Breast epithelium (tissue), 4 donors: ENCODE data around the gene KCNK4. TPM values are rescaled to one million over a fixed set of nuclear protein-coding genes. Genes with fewer than 3 reads are reported as not detected.
A peak's percentile ranks its signal among the peaks of the same experiment; 100 is the strongest.

Experiments used
- DNase-seq, 2 donors: peaks; one replicate each; pipeline ENCODE4 v3.0.0-alpha.2; 2019; ENCODE audit warnings: low spot score in 2 of 2
- H3K27ac ChIP-seq, 2 donors: fragments of 200-600 bp; sonication (generic) in 1 of 2; one replicate each; pipeline ENCODE4 v1.5.1; 2016 to 2019; ENCODE audit warnings: mild to moderate bottlenecking in 1 of 2
- H3K27me3 ChIP-seq, 2 donors: fragments of 200-600 bp; sonication (generic) in 1 of 2; one replicate each; pipeline versions ENCODE4 v1.5.1 to v1.6.0; 2017 to 2019; ENCODE audit warnings: control low read depth in 1 of 2, mild to moderate bottlenecking in 1 of 2
- H3K36me3 ChIP-seq: fragments of 200-600 bp; one replicate; pipeline ENCODE4 v1.5.1; 2019
- H3K4me1 ChIP-seq, 2 donors: fragments of 200-600 bp; sonication (generic); one replicate each; pipeline ENCODE4 v1.5.1; 2016 to 2019; ENCODE audit warnings: control low read depth in 1 of 2
- H3K4me3 ChIP-seq, 3 donors: fragments of 200-600 bp; sonication (generic); 1 replicate in 2 of 3; 2 replicates in 1 of 3; pipeline ENCODE4 v1.5.1; 2016 to 2019; ENCODE audit warnings: mild to moderate bottlenecking in 3 of 3, moderate library complexity in 2 of 3
- H3K9me3 ChIP-seq, 2 donors: fragments of 200-600 bp; sonication (generic) in 1 of 2; one replicate each; pipeline ENCODE4 v1.5.1; 2016 to 2019; ENCODE audit warnings: control low read depth in 1 of 2
- POLR2A ChIP-seq: fragments of 450-650 bp; IDR thresholded peaks from one replicate; pipeline ENCODE4 v1.6.1; 2016; ENCODE audit warnings: antibody characterized with exemption, mild to moderate bottlenecking, moderate library complexity
- POLR2AphosphoS5 ChIP-seq, 3 donors: sonication (generic); formaldehyde crosslinking; IDR thresholded peaks; one replicate each; pipeline ENCODE4 v1.6.1; 2017; ENCODE audit warnings: antibody characterized with exemption in 3 of 3
- intact Hi-C: fragments of 100-400 bp; cut with DNase I; formaldehyde crosslinking; loops from one replicate; pipeline ENCODE4 v1.15.1; 2023; ENCODE audit warnings: low total_unique reads
- total RNA-seq, 3 donors: library from RNA; depleted of rRNA; stranded (reverse); fragments of >200 nt; gene quantifications; one replicate each; pipeline ENCODE4 v1.1.0, GENCODE V29; 2016
- TF ChIP-seq, protein P1 (sequence below), 3 donors: fragments of 450-650 bp; IDR thresholded peaks; one replicate each; pipeline ENCODE4 v1.5.1; 2016 to 2017; ENCODE audit warnings: antibody characterized with exemption in 3 of 3, mild to moderate bottlenecking in 3 of 3, moderate library complexity in 3 of 3

Gene KCNK4
- total RNA-seq, 3 donors from 2014 or later = 2.3 TPM; not detected in 2

DNA sequence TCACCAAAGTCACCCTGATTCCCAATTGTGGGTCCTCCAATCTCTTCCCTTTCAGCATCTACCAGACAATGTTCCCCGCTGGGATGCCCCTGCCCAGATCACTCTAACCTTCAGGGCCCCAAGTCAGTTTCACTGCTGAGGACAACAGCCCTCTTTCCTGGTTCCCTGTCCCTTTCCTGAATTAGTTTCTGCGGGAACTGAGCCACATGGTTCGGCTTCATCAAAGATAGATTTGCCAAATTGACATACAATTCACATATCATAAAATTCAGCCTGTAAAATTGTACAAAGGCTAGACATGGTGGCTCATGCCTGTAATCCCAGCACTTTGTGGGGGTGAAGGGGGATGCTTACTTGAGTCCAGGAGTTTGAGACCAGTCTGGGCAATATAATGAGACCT, 36.9 kb downstream of the KCNK4 start:
- no peak for DNase-seq
- Histone ChIP-seq H3K36me3 (no peaks in the 10 kb centered on the region), H3K4me1 (no peaks in the 10 kb centered on the region), H3K9me3 (no peaks in the 10 kb centered on the region), H3K4me3 (no peak overlapping the region), H3K27ac (no peak overlapping the region), H3K27me3 (no peaks in the 10 kb centered on the region)
- no peak for TF ChIP-seq POLR2AphosphoS5 (IDR thresholded peaks at IDR 0.05)
- TF ChIP-seq, protein P1, sequence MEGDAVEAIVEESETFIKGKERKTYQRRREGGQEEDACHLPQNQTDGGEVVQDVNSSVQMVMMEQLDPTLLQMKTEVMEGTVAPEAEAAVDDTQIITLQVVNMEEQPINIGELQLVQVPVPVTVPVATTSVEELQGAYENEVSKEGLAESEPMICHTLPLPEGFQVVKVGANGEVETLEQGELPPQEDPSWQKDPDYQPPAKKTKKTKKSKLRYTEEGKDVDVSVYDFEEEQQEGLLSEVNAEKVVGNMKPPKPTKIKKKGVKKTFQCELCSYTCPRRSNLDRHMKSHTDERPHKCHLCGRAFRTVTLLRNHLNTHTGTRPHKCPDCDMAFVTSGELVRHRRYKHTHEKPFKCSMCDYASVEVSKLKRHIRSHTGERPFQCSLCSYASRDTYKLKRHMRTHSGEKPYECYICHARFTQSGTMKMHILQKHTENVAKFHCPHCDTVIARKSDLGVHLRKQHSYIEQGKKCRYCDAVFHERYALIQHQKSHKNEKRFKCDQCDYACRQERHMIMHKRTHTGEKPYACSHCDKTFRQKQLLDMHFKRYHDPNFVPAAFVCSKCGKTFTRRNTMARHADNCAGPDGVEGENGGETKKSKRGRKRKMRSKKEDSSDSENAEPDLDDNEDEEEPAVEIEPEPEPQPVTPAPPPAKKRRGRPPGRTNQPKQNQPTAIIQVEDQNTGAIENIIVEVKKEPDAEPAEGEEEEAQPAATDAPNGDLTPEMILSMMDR (IDR thresholded peaks at IDR 0.05) = no peak
- no peak for TF ChIP-seq POLR2A
- intact Hi-C loops = no loop called here

DNA sequence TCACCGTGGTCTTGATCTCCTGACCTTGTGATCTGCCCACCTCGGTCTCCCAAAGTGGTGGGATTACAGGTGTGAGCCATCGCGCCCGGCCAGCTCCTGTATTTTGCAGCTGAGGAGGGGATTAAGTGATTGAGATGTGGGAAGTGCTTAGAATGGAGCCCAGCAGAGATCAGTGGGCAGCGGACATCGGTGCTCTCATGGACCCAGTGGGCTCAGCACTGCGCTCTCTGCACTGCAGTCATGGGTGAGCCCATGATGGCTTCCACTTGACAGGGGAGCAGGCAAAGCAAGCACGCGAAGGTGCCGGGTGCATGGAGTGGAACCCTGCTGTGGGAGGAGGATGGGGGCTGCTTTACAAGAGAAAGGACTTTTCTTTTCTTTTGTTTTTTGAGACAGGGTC, 39.8 kb downstream of the KCNK4 start:
- intact Hi-C loops = no loop called here
- TF ChIP-seq, protein P1 (IDR thresholded peaks at IDR 0.05) = no peak
- TF ChIP-seq POLR2A = no peak
- no peak for TF ChIP-seq POLR2AphosphoS5 (IDR thresholded peaks at IDR 0.05)
- Histone ChIP-seq H3K27me3 (no peaks in the 10 kb centered on the region), H3K4me1 (no peaks in the 10 kb centered on the region), H3K4me3 (no peak overlapping the region), H3K9me3 (no peaks in the 10 kb centered on the region), H3K36me3 (no peaks in the 10 kb centered on the region), H3K27ac (no peak overlapping the region)
- DNase-seq = no peak

DNA sequence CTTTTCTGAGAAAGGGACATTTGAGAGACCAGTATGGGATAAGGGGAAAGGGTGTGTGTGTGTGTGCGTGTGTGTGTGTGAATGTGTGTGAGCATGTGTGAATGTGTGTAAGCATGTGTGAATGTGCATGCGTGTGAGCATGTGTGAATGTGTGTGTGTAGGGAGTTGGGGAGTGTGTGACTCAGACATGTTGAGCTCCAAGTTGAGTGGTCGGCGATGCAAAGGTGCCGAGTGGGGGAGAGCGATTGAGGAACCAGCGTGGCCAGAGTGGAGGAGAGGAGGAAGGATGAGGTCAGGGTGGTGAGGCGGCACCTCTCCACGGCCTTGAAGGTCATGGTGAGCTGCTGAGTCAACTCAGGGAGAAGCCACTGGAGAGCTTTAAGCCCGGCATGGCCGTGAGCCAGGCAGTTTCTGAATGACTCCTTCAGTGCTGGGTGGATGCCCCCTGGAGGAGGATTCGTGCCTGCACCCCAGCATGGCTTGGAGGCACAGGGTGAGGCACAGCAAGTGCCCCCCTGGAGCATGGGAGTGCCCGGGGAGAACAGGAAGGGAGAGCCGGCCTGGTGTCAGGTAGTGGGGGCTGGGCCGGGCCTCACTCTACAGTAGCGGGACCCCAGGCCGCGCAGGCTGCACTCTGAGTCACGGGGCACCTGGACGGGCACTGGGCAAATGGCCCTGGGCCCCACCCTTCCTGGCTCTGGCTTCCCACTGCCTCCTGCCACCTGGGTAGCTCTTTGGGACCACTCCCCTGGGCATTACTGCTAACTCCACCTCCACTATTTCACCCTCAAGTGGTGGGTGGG, 40.7 kb downstream of the KCNK4 start:
- no peaks in the 10 kb centered on the region for H3K27me3 ChIP-seq
- DNase-seq = no peak
- TF ChIP-seq POLR2AphosphoS5 (IDR thresholded peaks at IDR 0.05) (no peak), POLR2A (no peak)
- TF ChIP-seq, protein P1 (IDR thresholded peaks at IDR 0.05) = no peak
- intact Hi-C loops = no loop called here
- no peaks in the 10 kb centered on the region for H3K4me1 ChIP-seq
- H3K4me3 ChIP-seq = no peak overlapping the region
- peak overlapping the region in 1 of 2 donors; percentile 0 for H3K27ac ChIP-seq
- H3K36me3 ChIP-seq = no peaks in the 10 kb centered on the region
- H3K9me3 ChIP-seq = no peaks in the 10 kb centered on the region

DNA sequence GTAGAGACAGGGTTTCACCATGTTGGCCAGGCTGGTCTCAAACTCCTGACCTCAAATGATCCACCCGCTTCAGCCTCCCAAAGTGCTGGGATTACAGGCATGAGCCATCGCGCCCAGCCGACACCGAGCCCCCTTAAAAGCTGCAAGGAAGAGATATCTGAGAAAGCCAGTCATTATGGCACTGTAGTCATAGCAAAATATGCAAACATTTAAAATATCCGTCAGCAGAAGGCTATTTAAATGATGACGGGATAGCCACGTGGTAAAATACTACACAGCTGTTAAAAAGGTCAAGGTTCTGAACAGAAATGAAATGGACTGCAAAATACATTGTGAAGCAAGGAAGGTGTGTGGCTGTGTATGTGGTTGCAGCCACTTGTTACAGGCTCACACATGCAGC, 42.5 kb downstream of the KCNK4 start:
- intact Hi-C loops = no loop called here
- no peaks in the 10 kb centered on the region for H3K27me3 ChIP-seq
- no peaks in the 10 kb centered on the region for H3K9me3 ChIP-seq
- no peak overlapping the region for H3K27ac ChIP-seq
- TF ChIP-seq POLR2A (no peak), POLR2AphosphoS5 (IDR thresholded peaks at IDR 0.05) (no peak)
- TF ChIP-seq, protein P1 (IDR thresholded peaks at IDR 0.05) = no peak
- no peak overlapping the region for H3K4me3 ChIP-seq
- H3K4me1 ChIP-seq = no peaks in the 10 kb centered on the region
- no peaks in the 10 kb centered on the region for H3K36me3 ChIP-seq
- DNase-seq = no peak
